H9 (cell line): ENCODE results near the gene TARS2. TPM values are rescaled to one million over a fixed set of nuclear protein-coding genes. Genes with fewer than 3 reads are reported as not detected.

Source experiments
- DNase-seq: peaks from one replicate; pipeline ENCODE4 v3.0.0-alpha.2; 2017
- H2AFZ ChIP-seq: one replicate; pipeline ENCODE4 v1.6.1; 2013; ENCODE audit warnings: mild to moderate bottlenecking, low read length, control low read depth, moderate library complexity
- H2AK5ac ChIP-seq: 2 replicates; pipeline ENCODE4 v1.6.1; 2013; ENCODE audit warnings: low read length, control low read depth, mixed read lengths; ENCODE audit not compliant: insufficient read length
- H2BK120ac ChIP-seq: one replicate; pipeline ENCODE4 v1.6.1; 2013; ENCODE audit warnings: low read depth, mild to moderate bottlenecking, low read length, control low read depth, inconsistent platforms; ENCODE audit not compliant: poor library complexity, severe bottlenecking
- H2BK12ac ChIP-seq: 2 replicates; pipeline ENCODE4 v1.6.1; 2013; ENCODE audit warnings: low read length, control low read depth, mixed read lengths, low read depth; ENCODE audit not compliant: insufficient read length
- H2BK15ac ChIP-seq: 2 replicates; pipeline ENCODE4 v1.6.1; 2013; ENCODE audit warnings: low read depth, low read length, control low read depth
- H2BK20ac ChIP-seq: one replicate; pipeline ENCODE4 v1.6.1; 2013; ENCODE audit warnings: low read depth, mild to moderate bottlenecking, low read length, control low read depth, inconsistent platforms; ENCODE audit not compliant: poor library complexity, severe bottlenecking
- H2BK5ac ChIP-seq: 2 replicates; pipeline ENCODE4 v1.6.1; 2013; ENCODE audit warnings: low read length, control low read depth, mixed read lengths; ENCODE audit not compliant: insufficient read length
- H3K14ac ChIP-seq: 2 replicates; pipeline ENCODE4 v1.6.1; 2013; ENCODE audit warnings: low read length, control low read depth; ENCODE audit not compliant: insufficient read depth
- H3K18ac ChIP-seq: 2 replicates; pipeline ENCODE4 v1.6.1; 2013; ENCODE audit warnings: low read depth, mild to moderate bottlenecking, mixed read lengths, low read length, control low read depth; ENCODE audit not compliant: insufficient read length
- H3K23ac ChIP-seq: 2 replicates; pipeline ENCODE4 v1.6.1; 2013; ENCODE audit warnings: low read length, control low read depth, mixed read lengths, low read depth; ENCODE audit not compliant: insufficient read length
- H3K23me2 ChIP-seq: 2 replicates; pipeline ENCODE4 v1.6.1; 2013; ENCODE audit warnings: low read depth, mild to moderate bottlenecking, mixed read lengths, low read length, control low read depth; ENCODE audit not compliant: insufficient read length, poor library complexity, severe bottlenecking
- H3K27ac ChIP-seq: 2 replicates; pipeline ENCODE4 v1.5.1; 2013; ENCODE audit warnings: low read length, control low read depth, mixed read lengths, low read depth; ENCODE audit not compliant: insufficient read length
- H3K27me3 ChIP-seq: 2 replicates; pipeline ENCODE4 v1.6.1; 2013; ENCODE audit warnings: low read length, control low read depth, inconsistent platforms; ENCODE audit not compliant: insufficient read depth
- H3K4ac ChIP-seq: 2 replicates; pipeline ENCODE4 v1.6.1; 2013; ENCODE audit warnings: low read depth, mild to moderate bottlenecking, control low read depth, inconsistent platforms, low read length, moderate library complexity
- H3K4me1 ChIP-seq: 2 replicates; pipeline ENCODE4 v1.6.1; 2013; ENCODE audit warnings: low read length, control low read depth, inconsistent platforms; ENCODE audit not compliant: insufficient read depth
- H3K4me2 ChIP-seq: 2 replicates; pipeline ENCODE4 v1.6.1; 2013; ENCODE audit warnings: low read length, control low read depth, mixed read lengths; ENCODE audit not compliant: insufficient read length, insufficient read depth
- H3K56ac ChIP-seq: 2 replicates; pipeline ENCODE4 v1.6.1; 2013; ENCODE audit warnings: low read depth, mild to moderate bottlenecking, mixed read lengths, low read length, control low read depth; ENCODE audit not compliant: insufficient read length
- H3K79me1 ChIP-seq: 2 replicates; pipeline ENCODE4 v1.6.1; 2013; ENCODE audit warnings: low read depth, mild to moderate bottlenecking, moderate library complexity, low read length, control low read depth, inconsistent platforms; ENCODE audit not compliant: insufficient read depth, poor library complexity, severe bottlenecking
- H3K79me2 ChIP-seq: 2 replicates; pipeline ENCODE4 v1.6.1; 2013; ENCODE audit warnings: low read length, control low read depth, inconsistent platforms; ENCODE audit not compliant: insufficient read depth
- H3K9ac ChIP-seq: 2 replicates; pipeline ENCODE4 v1.6.1; 2013; ENCODE audit warnings: low read length, control low read depth, mixed read lengths; ENCODE audit not compliant: insufficient read length; ENCODE audit errors: extremely low read depth
- H3K9me3 ChIP-seq: one replicate; pipeline ENCODE4 v1.6.1; 2013; ENCODE audit warnings: low read depth, low read length, inconsistent platforms; ENCODE audit not compliant: control insufficient read depth
- H3T11ph ChIP-seq: one replicate; pipeline ENCODE4 v1.6.1; 2013; ENCODE audit warnings: mild to moderate bottlenecking, low read length, control low read depth, inconsistent platforms
- H4K20me1 ChIP-seq: one replicate; pipeline ENCODE4 v1.6.1; 2013; ENCODE audit not compliant: control insufficient read depth, insufficient read length, insufficient read depth
- H4K5ac ChIP-seq: 2 replicates; pipeline ENCODE4 v1.6.1; 2013; ENCODE audit warnings: low read depth, mild to moderate bottlenecking, mixed read lengths, low read length, control low read depth; ENCODE audit not compliant: insufficient read length
- H4K8ac ChIP-seq: replicated peaks from 2 replicates; pipeline ENCODE4 v1.6.1; 2013; ENCODE audit warnings: low read length, control low read depth, mixed read lengths, low read depth; ENCODE audit not compliant: insufficient read length
- H4K91ac ChIP-seq: 2 replicates; pipeline ENCODE4 v1.6.1; 2013; ENCODE audit warnings: low read depth, mild to moderate bottlenecking, moderate library complexity, mixed read lengths, low read length, control low read depth; ENCODE audit not compliant: insufficient read length
- H3K27ac Mint-ChIP-seq, 3 experiments: 2 replicates in 2 of 3; 3 replicates in 1 of 3; pipeline ENCODE4 v1.8.0; 2020 to 2021; ENCODE audit warnings: mixed read lengths in 3 of 3, mild to moderate bottlenecking in 1 of 3, moderate library complexity in 1 of 3
- H3K27me3 Mint-ChIP-seq: 2 replicates; pipeline ENCODE4 v1.8.0; 2021; ENCODE audit warnings: low read depth, mild to moderate bottlenecking, moderate library complexity, mixed read lengths
- H3K36me3 Mint-ChIP-seq, 3 experiments: 2 replicates in 2 of 3; 3 replicates in 1 of 3; pipeline ENCODE4 v1.8.0; 2020 to 2021; ENCODE audit warnings: low read depth in 3 of 3, mixed read lengths in 3 of 3; ENCODE audit not compliant: insufficient read depth in 1 of 3
- H3K4me1 Mint-ChIP-seq, 2 experiments: 2 replicates each; pipeline ENCODE4 v1.8.0; 2020; ENCODE audit warnings: mixed read lengths in 2 of 2
- H3K4me3 Mint-ChIP-seq, 2 experiments: 2 replicates in 1 of 2; 3 replicates in 1 of 2; pipeline ENCODE4 v1.8.0; 2020 to 2021; ENCODE audit warnings: mild to moderate bottlenecking in 2 of 2, mixed read lengths in 2 of 2, moderate library complexity in 1 of 2
- H3K9me3 Mint-ChIP-seq, 2 experiments: 2 replicates in 1 of 2; 3 replicates in 1 of 2; pipeline ENCODE4 v1.8.0; 2020; ENCODE audit warnings: mild to moderate bottlenecking in 2 of 2, mixed read lengths in 2 of 2, moderate library complexity in 1 of 2
- CTCF ChIP-seq: fragments of 200-600 bp; sonication (generic); conservative IDR thresholded peaks from 3 replicates; pipeline ENCODE4 v1.8.0; 2021; ENCODE audit warnings: antibody characterized with exemption, mild to moderate bottlenecking
- WGBS: extraction: QIAGEN DNeasy Blood & Tissue Kit; methylation state at CpG from one replicate; pipeline ENCODE4 v1.1.7; 2013; ENCODE audit warnings: missing lambda C conversion rate, low lambda C conversion rate, mixed read lengths; ENCODE audit not compliant: insufficient read length; ENCODE audit errors: extremely low coverage; 5-methylcytosine and 5-hydroxymethylcytosine counted together
- total RNA-seq: library from RNA; stranded (reverse); gene quantifications from 2 replicates; pipeline ENCODE4 v1.2.1, GENCODE V29; 2021

TARS2 gene
- total RNA-seq, 1 experiment from 2014 or later: 36.5 TPM

GRCh38 chr1:150525348-150525747 lies 38.1 kb downstream of the TARS2 start:
- Histone ChIP-seq H3K18ac (no peak overlapping the region), H3K4me2 (no peak overlapping the region), H4K91ac (no peak overlapping the region), H2AFZ (no peak overlapping the region), H3K23ac (no peak overlapping the region), H3K27me3 (no peaks in the 10 kb centered on the region), H2BK120ac (no peak overlapping the region), H4K5ac (no peak overlapping the region), H3K79me2 (no peaks in the 10 kb centered on the region), H2BK20ac (no peak overlapping the region), H3K9ac (no peak overlapping the region), H3K56ac (no peak overlapping the region), H3K9me3 (no peaks in the 10 kb centered on the region), H3K4ac (no peak overlapping the region), H2BK12ac (no peak overlapping the region), H2AK5ac (no peak overlapping the region), H3T11ph (no peak overlapping the region), H3K14ac (no peak overlapping the region), H3K4me1 (no peaks in the 10 kb centered on the region), H4K8ac (no peak overlapping the region), H3K79me1 (no peaks in the 10 kb centered on the region), H4K20me1 (no peaks in the 10 kb centered on the region), H2BK15ac (no peak overlapping the region), H2BK5ac (no peak overlapping the region), H3K27ac (no peak overlapping the region), H3K23me2 (no peaks in the 10 kb centered on the region)
- no peaks in the 10 kb centered on the region for H3K27me3 Mint-ChIP-seq
- H3K4me3 Mint-ChIP-seq: no peak overlapping the region
- no peak for DNase-seq
- H3K9me3 Mint-ChIP-seq: no peaks in the 10 kb centered on the region
- no peak overlapping the region for H3K27ac Mint-ChIP-seq
- no CpG with 5 or more reads among the region's 3 CpGs for WGBS
- no peak for TF ChIP-seq CTCF
- H3K36me3 Mint-ChIP-seq: no peaks in the 10 kb centered on the region
- no peaks in the 10 kb centered on the region for H3K4me1 Mint-ChIP-seq
